ENCODE results near the gene RICTOR. TPM values are rescaled to one million over a fixed set of nuclear protein-coding genes. Genes with fewer than 3 reads are reported as not detected.

RICTOR gene
- polyA plus RNA-seq, 3 donors = 3.5 to 12.8 (median 7.0) TPM

- no peak overlapping the region for H3K4me3 Mint-ChIP-seq
- no peaks in the 10 kb centered on the region for H3K27me3 ChIP-seq (ENCODE audit: control insufficient read depth in 2 of 2, insufficient read depth in 2 of 2, low read length in 2 of 2)
- TF ChIP-seq CTCF (IDR thresholded peaks at IDR 0.05) = no peak
- no peaks in the 10 kb centered on the region for H3K9me3 Mint-ChIP-seq
- no peak overlapping the region for H3K27ac ChIP-seq (ENCODE audit: low read depth in 1 of 2, low read length in 2 of 2)
- peaks cover 18 to 24% of the 10 kb centered on the region in 2 donors for H3K4me1 ChIP-seq (ENCODE audit: control insufficient read depth in 1 of 2, insufficient read depth in 2 of 2, low read length in 2 of 2)
- intact Hi-C loops (cut with micrococcal nuclease) = no loop called here
- WGBS (ENCODE audit: insufficient coverage) = 93% methylated on average over 2 of the region's 4 CpGs
- H3K36me3 ChIP-seq (replicated peaks in 1 of 2; ENCODE audit: control insufficient read depth in 1 of 2, insufficient read depth in 2 of 2, low read length in 2 of 2) = peaks cover 10 to 22% of the 10 kb centered on the region in 2 donors
- H3K36me3 Mint-ChIP-seq = peaks cover 24 to 30% of the 10 kb centered on the region in 2 donors
- no peak overlapping the region for H3K9ac ChIP-seq (ENCODE audit: insufficient read depth, low read length, poor library complexity, severe bottlenecking)
- peaks cover 58% of the 10 kb centered on the region for H3K79me2 ChIP-seq (ENCODE audit: insufficient read depth, low read length)
- H3K27me3 Mint-ChIP-seq (ENCODE audit: low read depth in 3 of 3) = no peaks in the 10 kb centered on the region
- DNase-seq = no peak
- no peak overlapping the region for H3K4me3 ChIP-seq (replicated peaks in 1 of 3; ENCODE audit: low read depth in 2 of 3, low read length in 3 of 3)
- no peak overlapping the region for H3K4me2 ChIP-seq (replicated peaks; ENCODE audit: extremely low read depth, low read length, poor library complexity, severe bottlenecking)
- H2AFZ ChIP-seq (ENCODE audit: insufficient read depth, low read depth, low read length, poor library complexity, severe bottlenecking) = no peak overlapping the region
- peaks cover 79% of the 10 kb centered on the region for H4K20me1 ChIP-seq (ENCODE audit: insufficient read depth, low read length)
- H3K4me1 Mint-ChIP-seq = peaks cover 52% of the 10 kb centered on the region
- no peaks in the 10 kb centered on the region for H3K9me3 ChIP-seq (replicated peaks in 1 of 2; ENCODE audit: control insufficient read depth in 1 of 2, insufficient read depth in 1 of 2, low read length in 2 of 2)
- no peak overlapping the region for H3K27ac Mint-ChIP-seq
Observed at GRCh38 chr5:39019254-39019653, 54.9 kb downstream of the RICTOR start.

- intact Hi-C loops (cut with micrococcal nuclease) = no loop called here
- H3K4me2 ChIP-seq (replicated peaks; ENCODE audit: extremely low read depth, low read length, poor library complexity, severe bottlenecking) = no peak overlapping the region
- Mint-ChIP-seq H3K27me3 (ENCODE audit: low read depth in 3 of 3) (no peaks in the 10 kb centered on the region), H3K9me3 (peaks cover 0 to 6% (median 2%) of the 10 kb centered on the region in 7 donors), H3K27ac (no peak overlapping the region), H3K4me1 (peaks cover 42% of the 10 kb centered on the region), H3K36me3 (peaks cover 23 to 35% of the 10 kb centered on the region in 2 donors), H3K4me3 (no peak overlapping the region)
- no peak overlapping the region for H3K4me3 ChIP-seq (replicated peaks in 1 of 3; ENCODE audit: low read depth in 2 of 3, low read length in 3 of 3)
- no peaks in the 10 kb centered on the region for H3K27me3 ChIP-seq (ENCODE audit: control insufficient read depth in 2 of 2, insufficient read depth in 2 of 2, low read length in 2 of 2)
- no CpG with 5 or more reads among the region's 2 CpGs for WGBS (ENCODE audit: insufficient coverage)
- no peak for DNase-seq
- H3K9me3 ChIP-seq (replicated peaks in 1 of 2; ENCODE audit: control insufficient read depth in 1 of 2, insufficient read depth in 1 of 2, low read length in 2 of 2) = peaks cover 0 to 5% of the 10 kb centered on the region in 2 donors
- peaks cover 10 to 36% of the 10 kb centered on the region in 2 donors for H3K36me3 ChIP-seq (replicated peaks in 1 of 2; ENCODE audit: control insufficient read depth in 1 of 2, insufficient read depth in 2 of 2, low read length in 2 of 2)
- no peak for TF ChIP-seq CTCF (IDR thresholded peaks at IDR 0.05)
- H3K79me2 ChIP-seq (ENCODE audit: insufficient read depth, low read length) = peaks cover 45% of the 10 kb centered on the region
- H3K27ac ChIP-seq (ENCODE audit: low read depth in 1 of 2, low read length in 2 of 2) = no peak overlapping the region
- no peak overlapping the region for H3K9ac ChIP-seq (ENCODE audit: insufficient read depth, low read length, poor library complexity, severe bottlenecking)
- peaks cover 62% of the 10 kb centered on the region for H4K20me1 ChIP-seq (ENCODE audit: insufficient read depth, low read length)
- H2AFZ ChIP-seq (ENCODE audit: insufficient read depth, low read depth, low read length, poor library complexity, severe bottlenecking) = no peak overlapping the region
- H3K4me1 ChIP-seq (ENCODE audit: control insufficient read depth in 1 of 2, insufficient read depth in 2 of 2, low read length in 2 of 2) = peaks cover 18 to 24% of the 10 kb centered on the region in 2 donors
Observed at GRCh38 chr5:39017504-39017903, 56.7 kb downstream of the RICTOR start.

All from CD14-positive monocyte (primary cell).